CD4-positive, alpha-beta T cell (primary cell): ENCODE data around the gene NEBL. TPM values are rescaled to one million over a fixed set of nuclear protein-coding genes. Genes with fewer than 3 reads are reported as not detected.

Source experiments
- ATAC-seq: fragments of 200-7000 bp; cut with Tn5 transposase; one replicate; pipeline ENCODE4 v1.10.0; 2022; ENCODE audit warnings: mild to moderate bottlenecking; ENCODE audit not compliant: poor library complexity
- CTCF ChIA-PET: fragments of 350-600 bp; sonication (Branson Sonifier 250); formaldehyde crosslinking; loops from one replicate; lab custom pipeline; 2021; ENCODE audit warnings: antibody characterized with exemption, inconsistent platforms; lab: Charles Lee
- POLR2A ChIA-PET: fragments of 350-600 bp; sonication (Branson Sonifier 250); formaldehyde crosslinking; loops from one replicate; lab custom pipeline; 2021; ENCODE audit warnings: antibody characterized with exemption, inconsistent platforms; lab: Charles Lee
- DNase-seq, 14 experiments: peaks; one replicate each; pipeline ENCODE4 v3.0.0-alpha.2; 2013 to 2020; ENCODE audit warnings: mixed read lengths in 2 of 14
- H3K27ac ChIP-seq, 2 donors: one replicate each; pipeline versions ENCODE4 v1.5.1 to v1.7.0; 2013; ENCODE audit warnings: low read length in 2 of 2, low read depth in 1 of 2, mild to moderate bottlenecking in 1 of 2
- H3K27me3 ChIP-seq, 2 experiments: 1 replicate in 1 of 2; 2 replicates in 1 of 2; pipeline versions ENCODE4 v1.6.1 to v1.7.0; 2013; ENCODE audit warnings: low read length in 2 of 2, control low read depth in 1 of 2, mild to moderate bottlenecking in 1 of 2, moderate library complexity in 1 of 2; ENCODE audit not compliant: insufficient read depth in 2 of 2, control insufficient read depth in 1 of 2
- H3K36me3 ChIP-seq: one replicate; pipeline ENCODE4 v1.6.1; 2013; ENCODE audit warnings: low read length, control low read depth; ENCODE audit not compliant: insufficient read depth
- H3K4me1 ChIP-seq: one replicate; pipeline ENCODE4 v1.6.1; 2013; ENCODE audit warnings: low read length, control low read depth; ENCODE audit not compliant: insufficient read depth
- H3K4me3 ChIP-seq: one replicate; pipeline ENCODE4 v1.5.1; 2013; ENCODE audit warnings: mild to moderate bottlenecking, low read length, moderate library complexity
- H3K9me3 ChIP-seq, 2 experiments: 1 replicate in 1 of 2; 2 replicates in 1 of 2; pipeline versions ENCODE4 v1.6.1 to v1.7.0; 2013; ENCODE audit warnings: low read length in 2 of 2, mild to moderate bottlenecking in 2 of 2, control low read depth in 1 of 2, moderate library complexity in 1 of 2; ENCODE audit not compliant: control insufficient read depth in 1 of 2, insufficient read depth in 1 of 2
- H3K27ac Mint-ChIP-seq: one replicate; pipeline ENCODE4 v1.8.0; 2020; ENCODE audit warnings: mixed read lengths
- H3K27me3 Mint-ChIP-seq: one replicate; pipeline ENCODE4 v1.8.0; 2021; ENCODE audit warnings: mixed read lengths
- H3K36me3 Mint-ChIP-seq: one replicate; pipeline ENCODE4 v1.8.0; 2021; ENCODE audit warnings: low read depth, mixed read lengths
- H3K4me1 Mint-ChIP-seq: one replicate; pipeline ENCODE4 v1.8.0; 2021; ENCODE audit warnings: low read depth, mixed read lengths
- H3K4me3 Mint-ChIP-seq: one replicate; pipeline ENCODE4 v1.8.0; 2020; ENCODE audit warnings: mild to moderate bottlenecking, mixed read lengths
- H3K9me3 Mint-ChIP-seq: one replicate; pipeline ENCODE4 v1.8.0; 2020; ENCODE audit warnings: mixed read lengths
- intact Hi-C, 2 experiments: fragments of 100-400 bp; cut with DNase I in 1 of 2; cut with micrococcal nuclease in 1 of 2; formaldehyde crosslinking; loops; one replicate each; pipeline versions ENCODE4 v1.15.1 to v1.9.0; 2023 to 2025; cut with DNase I, micrococcal nuclease
- total RNA-seq, 174 experiments: library from RNA in 2 of 174; stranded (reverse) in 2 of 174; gene quantifications; one replicate each; pipeline ENCODE4 v1.2.3 and lab custom pipeline; 2021 to 2026
- TF ChIP-seq, protein P1 (sequence below): fragments of 200-600 bp; IDR thresholded peaks from one replicate; pipeline ENCODE4 v1.8.0; 2022; ENCODE audit warnings: antibody characterized with exemption, mild to moderate bottlenecking

NEBL gene
- total RNA-seq, 2 experiments from 2014 or later: 0.17 to 0.22 TPM

DNA sequence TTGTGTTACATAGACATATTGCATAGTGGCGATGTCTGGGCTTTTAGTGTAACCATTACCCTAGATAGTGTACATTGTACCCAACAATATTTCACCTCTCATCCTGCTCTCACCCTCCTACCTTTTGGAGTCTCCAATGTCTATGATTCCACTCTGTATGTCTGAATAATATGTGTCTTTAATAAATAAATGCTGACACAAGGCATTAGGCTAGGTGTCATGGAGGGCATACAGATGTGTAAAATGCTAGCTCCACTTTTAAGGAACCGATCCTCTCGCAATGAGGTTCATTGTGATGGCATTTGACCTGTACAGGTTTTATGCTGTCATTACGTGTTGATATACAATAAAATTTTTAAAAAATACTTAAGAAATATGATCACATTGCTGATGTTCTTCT, 74.3 kb downstream of the NEBL start:
- ChIA-PET POLR2A (no interaction called here), CTCF (no interaction called here)
- no peak overlapping the region for H3K27ac Mint-ChIP-seq

DNA sequence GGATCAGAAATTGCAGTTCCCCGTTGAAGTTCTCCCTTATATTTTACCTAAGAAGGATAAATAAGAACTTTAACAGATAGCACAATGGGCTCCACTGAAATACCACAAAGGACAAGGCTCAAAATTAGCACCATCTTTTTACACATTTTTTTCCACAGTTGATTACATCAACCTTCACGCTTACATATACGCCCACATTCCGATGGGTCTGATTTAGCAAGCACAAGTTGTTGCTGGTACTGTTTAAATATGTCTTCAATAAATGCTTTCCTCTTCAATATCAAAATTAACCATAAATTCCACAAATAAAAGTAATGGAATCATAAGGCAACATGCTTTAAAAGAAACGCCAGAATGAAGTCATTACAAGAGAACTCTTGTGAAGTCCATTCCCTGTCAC, 79.5 kb downstream of the NEBL start:
- H3K9me3 ChIP-seq: no peaks in the 10 kb centered on the region
- H3K4me1 Mint-ChIP-seq: no peaks in the 10 kb centered on the region
- H3K27ac Mint-ChIP-seq: no peak overlapping the region
- no peaks in the 10 kb centered on the region for H3K27me3 Mint-ChIP-seq
- ChIA-PET CTCF (no interaction called here), POLR2A (no interaction called here)
- DNase-seq: no peak
- no peaks in the 10 kb centered on the region for H3K4me1 ChIP-seq
- no peak overlapping the region for H3K27ac ChIP-seq
- intact Hi-C loops: no loop called here
- ATAC-seq: no peak
- H3K27me3 ChIP-seq: no peaks in the 10 kb centered on the region
- no peaks in the 10 kb centered on the region for H3K36me3 Mint-ChIP-seq
- H3K4me3 Mint-ChIP-seq: no peak overlapping the region
- H3K36me3 ChIP-seq: no peaks in the 10 kb centered on the region
- TF ChIP-seq, protein P1, sequence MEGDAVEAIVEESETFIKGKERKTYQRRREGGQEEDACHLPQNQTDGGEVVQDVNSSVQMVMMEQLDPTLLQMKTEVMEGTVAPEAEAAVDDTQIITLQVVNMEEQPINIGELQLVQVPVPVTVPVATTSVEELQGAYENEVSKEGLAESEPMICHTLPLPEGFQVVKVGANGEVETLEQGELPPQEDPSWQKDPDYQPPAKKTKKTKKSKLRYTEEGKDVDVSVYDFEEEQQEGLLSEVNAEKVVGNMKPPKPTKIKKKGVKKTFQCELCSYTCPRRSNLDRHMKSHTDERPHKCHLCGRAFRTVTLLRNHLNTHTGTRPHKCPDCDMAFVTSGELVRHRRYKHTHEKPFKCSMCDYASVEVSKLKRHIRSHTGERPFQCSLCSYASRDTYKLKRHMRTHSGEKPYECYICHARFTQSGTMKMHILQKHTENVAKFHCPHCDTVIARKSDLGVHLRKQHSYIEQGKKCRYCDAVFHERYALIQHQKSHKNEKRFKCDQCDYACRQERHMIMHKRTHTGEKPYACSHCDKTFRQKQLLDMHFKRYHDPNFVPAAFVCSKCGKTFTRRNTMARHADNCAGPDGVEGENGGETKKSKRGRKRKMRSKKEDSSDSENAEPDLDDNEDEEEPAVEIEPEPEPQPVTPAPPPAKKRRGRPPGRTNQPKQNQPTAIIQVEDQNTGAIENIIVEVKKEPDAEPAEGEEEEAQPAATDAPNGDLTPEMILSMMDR: no peak
- no peaks in the 10 kb centered on the region for H3K9me3 Mint-ChIP-seq
- no peak overlapping the region for H3K4me3 ChIP-seq

More for the DNA sequence above, 74.3 kb downstream of the NEBL start:
- Mint-ChIP-seq H3K9me3 (peaks cover 3% of the 10 kb centered on the region), H3K4me3 (no peak overlapping the region), H3K36me3 (no peaks in the 10 kb centered on the region), H3K27me3 (no peaks in the 10 kb centered on the region), H3K4me1 (no peaks in the 10 kb centered on the region)
- intact Hi-C loops: no loop called here
- DNase-seq: no peak
- Histone ChIP-seq H3K27me3 (no peaks in the 10 kb centered on the region), H3K4me3 (no peak overlapping the region), H3K9me3 (no peaks in the 10 kb centered on the region), H3K36me3 (no peaks in the 10 kb centered on the region), H3K4me1 (no peaks in the 10 kb centered on the region), H3K27ac (no peak overlapping the region)
- TF ChIP-seq, protein P1: no peak
- ATAC-seq: no peak

DNA sequence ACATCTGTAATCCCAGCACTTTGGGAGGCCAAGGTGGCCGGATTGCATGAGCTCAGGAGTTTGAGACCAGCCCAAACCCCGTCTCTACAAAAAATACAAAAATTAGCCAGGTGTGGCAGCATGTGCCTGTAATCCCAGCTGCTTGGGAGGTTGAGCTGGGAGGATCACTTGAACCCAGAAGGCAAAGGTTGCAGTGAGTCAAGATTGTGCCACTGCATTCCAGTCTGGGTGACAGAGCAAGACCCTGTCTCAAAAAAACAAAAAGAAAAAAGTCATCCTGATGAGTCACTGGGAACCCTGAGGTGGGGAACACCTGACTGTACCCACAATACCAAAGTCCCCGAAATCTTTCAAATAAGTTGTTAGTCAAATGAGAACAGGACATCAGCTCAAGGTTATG, 80.0 kb downstream of the NEBL start:
- no peak overlapping the region for H3K4me3 Mint-ChIP-seq
- H3K27ac ChIP-seq: no peak overlapping the region
- no peaks in the 10 kb centered on the region for H3K27me3 ChIP-seq
- H3K9me3 ChIP-seq: no peaks in the 10 kb centered on the region
- ATAC-seq (no peak), DNase-seq (no peak)
- TF ChIP-seq, protein P1: no peak
- no peaks in the 10 kb centered on the region for H3K36me3 Mint-ChIP-seq
- no peaks in the 10 kb centered on the region for H3K27me3 Mint-ChIP-seq
- no peaks in the 10 kb centered on the region for H3K9me3 Mint-ChIP-seq
- no peaks in the 10 kb centered on the region for H3K4me1 Mint-ChIP-seq
- no peaks in the 10 kb centered on the region for H3K36me3 ChIP-seq
- ChIA-PET CTCF (no interaction called here), POLR2A (no interaction called here)
- no peak overlapping the region for H3K4me3 ChIP-seq
- no peaks in the 10 kb centered on the region for H3K4me1 ChIP-seq
- no peak overlapping the region for H3K27ac Mint-ChIP-seq
- intact Hi-C loops: no loop called here
